IPS-NIHi7 (cell line): Measurements from ENCODE around the gene GRSF1.
"Not testable (repeated sequence)": the region's sequence is repeated elsewhere in the genome, so short reads cannot be mapped to it uniquely, and the experiment has no call there.

Experiments
- DNase-seq: peaks from one replicate; pipeline ENCODE4 v3.0.0; 2012; ENCODE audit warnings: mixed read lengths; ENCODE audit errors: extremely low spot score

Gene GRSF1

GRCh38 chr4:70839589-70840093 lies at the start of gene GRSF1:
TSS of gene GRSF1 (minus strand) at chr4:70839890. CDS start at chr4:70839827, 63 bp downstream.
- DNase-seq, result peak; percentile 94

GRCh38 chr4:70885174-70885573 lies 45.5 kb upstream of the GRSF1 start:
- DNase-seq, result no peak

GRCh38 chr4:70880739-70881138 lies 41.0 kb upstream of the GRSF1 start:
- DNase-seq, result no peak

- no peak for DNase-seq
Measured at GRCh38 chr4:70877556-70877955, 37.9 kb upstream of the GRSF1 start.

- DNase-seq, result no peak
Measured at GRCh38 chr4:70874268-70875156, 34.8 kb upstream of the GRSF1 start.

- DNase-seq, result no peak
Measured at GRCh38 chr4:70873216-70873615, 33.5 kb upstream of the GRSF1 start.

GRCh38 chr4:70868778-70869177 lies 29.1 kb upstream of the GRSF1 start:
- DNase-seq, result no peak

GRCh38 chr4:70863099-70863790 lies 23.6 kb upstream of the GRSF1 start:
- no peak for DNase-seq

GRCh38 chr4:70859066-70859465 lies 19.4 kb upstream of the GRSF1 start:
- DNase-seq, result no peak

- DNase-seq, result no peak
Measured at GRCh38 chr4:70858454-70858853, 18.8 kb upstream of the GRSF1 start.

GRCh38 chr4:70855464-70855863 lies 15.8 kb upstream of the GRSF1 start:
- no peak for DNase-seq

- DNase-seq, result no peak
Measured at GRCh38 chr4:70849291-70849690, 9.6 kb upstream of the GRSF1 start.

- DNase-seq, result no peak
Measured at GRCh38 chr4:70844180-70844579, 4.5 kb upstream of the GRSF1 start.

- no peak for DNase-seq
Measured at GRCh38 chr4:70842761-70843435, 3.2 kb upstream of the GRSF1 start.

GRCh38 chr4:70841951-70842350 lies 2.3 kb upstream of the GRSF1 start:
- no peak for DNase-seq

GRCh38 chr4:70841211-70841610 lies 1.5 kb upstream of the GRSF1 start:
- no peak for DNase-seq

GRCh38 chr4:70840631-70841030 lies 941 bp upstream of the GRSF1 start:
- not testable (repeated sequence) for DNase-seq

GRCh38 chr4:70840137-70840536 lies 447 bp upstream of the GRSF1 start:
- DNase-seq, result peak; percentile 71

- DNase-seq, result peak; percentile 54
Measured at GRCh38 chr4:70838666-70839588, 763 bp downstream of the GRSF1 start.

- DNase-seq, result no peak
Measured at GRCh38 chr4:70838204-70838603, 1.5 kb downstream of the GRSF1 start.

- no peak for DNase-seq
Measured at GRCh38 chr4:70836081-70836480, 3.6 kb downstream of the GRSF1 start.
